Psoas muscle (tissue), 8 donors: ENCODE data around the gene MYO5B. TPM values are rescaled to one million over a fixed set of nuclear protein-coding genes. Genes with fewer than 3 reads are reported as not detected.

Experiments
- ATAC-seq, 4 donors: fragments of 200-7000 bp; cut with Tn5 transposase; one replicate each; pipeline ENCODE4 v1.9.1; 2020; ENCODE audit warnings: moderate library complexity in 3 of 4, mild to moderate bottlenecking in 2 of 4
- DNase-seq, 2 donors: peaks; one replicate each; pipeline ENCODE4 v3.0.0-alpha.2; 2020
- H3K27ac ChIP-seq: fragments of 200-600 bp; one replicate; pipeline ENCODE4 v1.8.0; 2022
- H3K27me3 ChIP-seq, 3 donors: fragments of 200-600 bp in 1 of 3; one replicate each; pipeline versions ENCODE4 v1.6.1 to v1.8.0; 2013 to 2022; ENCODE audit warnings: low read length in 2 of 3, mild to moderate bottlenecking in 2 of 3, moderate library complexity in 1 of 3; ENCODE audit not compliant: insufficient read depth in 3 of 3
- H3K36me3 ChIP-seq, 2 donors: fragments of 200-600 bp in 1 of 2; one replicate each; pipeline versions ENCODE4 v1.6.1 to v1.8.0; 2013 to 2022; ENCODE audit warnings: low read depth in 1 of 2, mild to moderate bottlenecking in 1 of 2, moderate library complexity in 1 of 2; ENCODE audit not compliant: insufficient read depth in 1 of 2
- H3K4me1 ChIP-seq: fragments of 200-600 bp; one replicate; pipeline ENCODE4 v1.8.0; 2022
- H3K4me3 ChIP-seq: fragments of 200-600 bp; one replicate; pipeline ENCODE4 v1.8.0; 2022; ENCODE audit warnings: mild to moderate bottlenecking
- H3K9me3 ChIP-seq: fragments of 200-600 bp; one replicate; pipeline ENCODE4 v1.8.0; 2022
- CTCF ChIP-seq: fragments of 200-600 bp; IDR thresholded peaks from one replicate; pipeline ENCODE4 v1.8.0; 2022; ENCODE audit warnings: antibody characterized with exemption
- WGBS, 3 donors: extraction: QIAGEN DNeasy Blood & Tissue Kit; methylation state at CpG; one replicate each; pipeline versions ENCODE4 v1.1.6 to v1.1.7; 2013; 5-methylcytosine and 5-hydroxymethylcytosine counted together
- intact Hi-C, 2 donors: fragments of 100-400 bp; cut with DNase I; formaldehyde crosslinking; loops; one replicate each; pipeline versions ENCODE4 v1.11.0 to v1.14.2; 2022
- polyA plus RNA-seq, 3 donors: library from polyadenylated mRNA; stranded (reverse); fragments of 200-250 nt; gene quantifications; one replicate each; pipeline ENCODE4 v1.2.3, GENCODE V29; 2013
- total RNA-seq, 4 donors: library from RNA; stranded (reverse); fragmentation: NEBNext Ultra II Directional in 2 of 4; extraction: Animal tissue kit (Norgen Biotek cat#: 25700) in 2 of 4; gene quantifications; one replicate each; pipeline versions ENCODE4 v1.2.1 to v1.2.4, GENCODE V29; 2021 to 2023
- donor health status: healthy with polysubstance abuse.
- donor health status: DM: no; HTN: no; CAD: no; lungs with moderate emphysema.
- donor health status: Bipolar disorder and iron deficiency.
- donor health status: healthy.
- donor health status: DM: yes; HTN: yes; CAD: no.
- donor health status: DM: no; HTN: no; CAD: no.
- donor health status: DM: no; HTN: no; CAD: no.
- donor health status: DM: yes; HTN: yes; CAD: no.

MYO5B gene
- total and polyA plus RNA-seq, 7 donors, result 0.10 to 1.2 (median 0.44) TPM

- ATAC-seq, result no peak
- TF ChIP-seq CTCF, result no peak
These were observed 156.5 kb downstream of the MYO5B start for GRCh38 chr18:50038448-50038847.

GRCh38 chr18:50034029-50034428 is 160.9 kb downstream of the MYO5B start:
- peaks cover 0 to 3% (median 0%) of the 10 kb centered on the region in 3 donors for H3K27me3 ChIP-seq
- intact Hi-C loops, result no loop called here
- DNase-seq (no peak), ATAC-seq (no peak)
- no peaks in the 10 kb centered on the region for H3K36me3 ChIP-seq
- H3K4me3 ChIP-seq, result no peak overlapping the region
- H3K9me3 ChIP-seq, result no peaks in the 10 kb centered on the region
- H3K27ac ChIP-seq, result no peak overlapping the region
- no peaks in the 10 kb centered on the region for H3K4me1 ChIP-seq
- no peak for TF ChIP-seq CTCF

More at GRCh38 chr18:50038448-50038847, 156.5 kb downstream of the MYO5B start:
- intact Hi-C loops, result no loop called here
- Histone ChIP-seq H3K27ac (no peak overlapping the region), H3K9me3 (no peaks in the 10 kb centered on the region), H3K4me1 (no peaks in the 10 kb centered on the region), H3K27me3 (peaks cover 3 to 4% (median 3%) of the 10 kb centered on the region in 3 donors), H3K4me3 (no peak overlapping the region), H3K36me3 (no peaks in the 10 kb centered on the region)
- WGBS, 3 donors, result 55 to 71% (median 63%) methylated on average over 5 of the region's 5 CpGs
- DNase-seq, result no peak

- peaks cover 0 to under 1% (median 0%) of the 10 kb centered on the region in 3 donors for H3K27me3 ChIP-seq
- TF ChIP-seq CTCF, result no peak
- no peak for ATAC-seq
- H3K27ac ChIP-seq, result no peak overlapping the region
- H3K4me3 ChIP-seq, result no peak overlapping the region
- intact Hi-C loops, result no loop called here
- H3K36me3 ChIP-seq, result no peaks in the 10 kb centered on the region
- no peaks in the 10 kb centered on the region for H3K4me1 ChIP-seq
- WGBS, 3 donors, result 70 to 72% (median 71%) methylated on average over 6 of the region's 6 CpGs
- no peak for DNase-seq
- H3K9me3 ChIP-seq, result no peaks in the 10 kb centered on the region
These were observed 161.9 kb downstream of the MYO5B start for GRCh38 chr18:50033004-50033403.

- Histone ChIP-seq H3K27ac (no peak overlapping the region), H3K36me3 (no peaks in the 10 kb centered on the region), H3K9me3 (no peaks in the 10 kb centered on the region), H3K27me3 (peaks cover 0 to 4% (median 0%) of the 10 kb centered on the region in 3 donors), H3K4me1 (no peaks in the 10 kb centered on the region), H3K4me3 (no peak overlapping the region)
- DNase-seq, result no peak
- ATAC-seq, result no peak
- no peak for TF ChIP-seq CTCF
- WGBS, 3 donors, result 68 to 75% (median 75%) methylated on average over 4 of the region's 4 CpGs
- intact Hi-C loops, result no loop called here
These were observed 164.8 kb downstream of the MYO5B start for GRCh38 chr18:50030146-50030545.

- Histone ChIP-seq H3K9me3 (no peaks in the 10 kb centered on the region), H3K4me3 (no peak overlapping the region), H3K27ac (no peak overlapping the region), H3K27me3 (peaks cover 2 to 4% (median 4%) of the 10 kb centered on the region in 3 donors), H3K36me3 (no peaks in the 10 kb centered on the region), H3K4me1 (no peaks in the 10 kb centered on the region)
- TF ChIP-seq CTCF, result no peak
- intact Hi-C loops, result no loop called here
- no peak for DNase-seq
- ATAC-seq, result no peak
- WGBS, 3 donors, result 79 to 85% (median 81%) methylated on average over 2 of the region's 2 CpGs
These were observed 167.0 kb downstream of the MYO5B start for GRCh38 chr18:50027996-50028395.
